H9 (cell line): ENCODE data around the gene SKAP1. TPM values are rescaled to one million over a fixed set of nuclear protein-coding genes. Genes with fewer than 3 reads are reported as not detected.

ENCODE experiments used
- DNase-seq: peaks from one replicate; pipeline ENCODE4 v3.0.0-alpha.2; 2017
- H2AFZ ChIP-seq: one replicate; pipeline ENCODE4 v1.6.1; 2013; ENCODE audit warnings: mild to moderate bottlenecking, low read length, control low read depth, moderate library complexity
- H2AK5ac ChIP-seq: 2 replicates; pipeline ENCODE4 v1.6.1; 2013; ENCODE audit warnings: low read length, control low read depth, mixed read lengths; ENCODE audit not compliant: insufficient read length
- H2BK120ac ChIP-seq: one replicate; pipeline ENCODE4 v1.6.1; 2013; ENCODE audit warnings: low read depth, mild to moderate bottlenecking, low read length, control low read depth, inconsistent platforms; ENCODE audit not compliant: poor library complexity, severe bottlenecking
- H2BK12ac ChIP-seq: 2 replicates; pipeline ENCODE4 v1.6.1; 2013; ENCODE audit warnings: low read length, control low read depth, mixed read lengths, low read depth; ENCODE audit not compliant: insufficient read length
- H2BK15ac ChIP-seq: 2 replicates; pipeline ENCODE4 v1.6.1; 2013; ENCODE audit warnings: low read depth, low read length, control low read depth
- H2BK20ac ChIP-seq: one replicate; pipeline ENCODE4 v1.6.1; 2013; ENCODE audit warnings: low read depth, mild to moderate bottlenecking, low read length, control low read depth, inconsistent platforms; ENCODE audit not compliant: poor library complexity, severe bottlenecking
- H2BK5ac ChIP-seq: 2 replicates; pipeline ENCODE4 v1.6.1; 2013; ENCODE audit warnings: low read length, control low read depth, mixed read lengths; ENCODE audit not compliant: insufficient read length
- H3K14ac ChIP-seq: 2 replicates; pipeline ENCODE4 v1.6.1; 2013; ENCODE audit warnings: low read length, control low read depth; ENCODE audit not compliant: insufficient read depth
- H3K18ac ChIP-seq: 2 replicates; pipeline ENCODE4 v1.6.1; 2013; ENCODE audit warnings: low read depth, mild to moderate bottlenecking, mixed read lengths, low read length, control low read depth; ENCODE audit not compliant: insufficient read length
- H3K23ac ChIP-seq: 2 replicates; pipeline ENCODE4 v1.6.1; 2013; ENCODE audit warnings: low read length, control low read depth, mixed read lengths, low read depth; ENCODE audit not compliant: insufficient read length
- H3K23me2 ChIP-seq: 2 replicates; pipeline ENCODE4 v1.6.1; 2013; ENCODE audit warnings: low read depth, mild to moderate bottlenecking, mixed read lengths, low read length, control low read depth; ENCODE audit not compliant: insufficient read length, poor library complexity, severe bottlenecking
- H3K27ac ChIP-seq: 2 replicates; pipeline ENCODE4 v1.5.1; 2013; ENCODE audit warnings: low read length, control low read depth, mixed read lengths, low read depth; ENCODE audit not compliant: insufficient read length
- H3K27me3 ChIP-seq: 2 replicates; pipeline ENCODE4 v1.6.1; 2013; ENCODE audit warnings: low read length, control low read depth, inconsistent platforms; ENCODE audit not compliant: insufficient read depth
- H3K4ac ChIP-seq: 2 replicates; pipeline ENCODE4 v1.6.1; 2013; ENCODE audit warnings: low read depth, mild to moderate bottlenecking, control low read depth, inconsistent platforms, low read length, moderate library complexity
- H3K4me1 ChIP-seq: 2 replicates; pipeline ENCODE4 v1.6.1; 2013; ENCODE audit warnings: low read length, control low read depth, inconsistent platforms; ENCODE audit not compliant: insufficient read depth
- H3K4me2 ChIP-seq: 2 replicates; pipeline ENCODE4 v1.6.1; 2013; ENCODE audit warnings: low read length, control low read depth, mixed read lengths; ENCODE audit not compliant: insufficient read length, insufficient read depth
- H3K56ac ChIP-seq: 2 replicates; pipeline ENCODE4 v1.6.1; 2013; ENCODE audit warnings: low read depth, mild to moderate bottlenecking, mixed read lengths, low read length, control low read depth; ENCODE audit not compliant: insufficient read length
- H3K79me1 ChIP-seq: 2 replicates; pipeline ENCODE4 v1.6.1; 2013; ENCODE audit warnings: low read depth, mild to moderate bottlenecking, moderate library complexity, low read length, control low read depth, inconsistent platforms; ENCODE audit not compliant: insufficient read depth, poor library complexity, severe bottlenecking
- H3K79me2 ChIP-seq: 2 replicates; pipeline ENCODE4 v1.6.1; 2013; ENCODE audit warnings: low read length, control low read depth, inconsistent platforms; ENCODE audit not compliant: insufficient read depth
- H3K9ac ChIP-seq: 2 replicates; pipeline ENCODE4 v1.6.1; 2013; ENCODE audit warnings: low read length, control low read depth, mixed read lengths; ENCODE audit not compliant: insufficient read length; ENCODE audit errors: extremely low read depth
- H3K9me3 ChIP-seq: one replicate; pipeline ENCODE4 v1.6.1; 2013; ENCODE audit warnings: low read depth, low read length, inconsistent platforms; ENCODE audit not compliant: control insufficient read depth
- H3T11ph ChIP-seq: one replicate; pipeline ENCODE4 v1.6.1; 2013; ENCODE audit warnings: mild to moderate bottlenecking, low read length, control low read depth, inconsistent platforms
- H4K20me1 ChIP-seq: one replicate; pipeline ENCODE4 v1.6.1; 2013; ENCODE audit not compliant: control insufficient read depth, insufficient read length, insufficient read depth
- H4K5ac ChIP-seq: 2 replicates; pipeline ENCODE4 v1.6.1; 2013; ENCODE audit warnings: low read depth, mild to moderate bottlenecking, mixed read lengths, low read length, control low read depth; ENCODE audit not compliant: insufficient read length
- H4K8ac ChIP-seq: replicated peaks from 2 replicates; pipeline ENCODE4 v1.6.1; 2013; ENCODE audit warnings: low read length, control low read depth, mixed read lengths, low read depth; ENCODE audit not compliant: insufficient read length
- H4K91ac ChIP-seq: 2 replicates; pipeline ENCODE4 v1.6.1; 2013; ENCODE audit warnings: low read depth, mild to moderate bottlenecking, moderate library complexity, mixed read lengths, low read length, control low read depth; ENCODE audit not compliant: insufficient read length
- H3K27ac Mint-ChIP-seq, 3 experiments: 2 replicates in 2 of 3; 3 replicates in 1 of 3; pipeline ENCODE4 v1.8.0; 2020 to 2021; ENCODE audit warnings: mixed read lengths in 3 of 3, mild to moderate bottlenecking in 1 of 3, moderate library complexity in 1 of 3
- H3K27me3 Mint-ChIP-seq: 2 replicates; pipeline ENCODE4 v1.8.0; 2021; ENCODE audit warnings: low read depth, mild to moderate bottlenecking, moderate library complexity, mixed read lengths
- H3K36me3 Mint-ChIP-seq, 3 experiments: 2 replicates in 2 of 3; 3 replicates in 1 of 3; pipeline ENCODE4 v1.8.0; 2020 to 2021; ENCODE audit warnings: low read depth in 3 of 3, mixed read lengths in 3 of 3; ENCODE audit not compliant: insufficient read depth in 1 of 3
- H3K4me1 Mint-ChIP-seq, 2 experiments: 2 replicates each; pipeline ENCODE4 v1.8.0; 2020; ENCODE audit warnings: mixed read lengths in 2 of 2
- H3K4me3 Mint-ChIP-seq, 2 experiments: 2 replicates in 1 of 2; 3 replicates in 1 of 2; pipeline ENCODE4 v1.8.0; 2020 to 2021; ENCODE audit warnings: mild to moderate bottlenecking in 2 of 2, mixed read lengths in 2 of 2, moderate library complexity in 1 of 2
- H3K9me3 Mint-ChIP-seq, 2 experiments: 2 replicates in 1 of 2; 3 replicates in 1 of 2; pipeline ENCODE4 v1.8.0; 2020; ENCODE audit warnings: mild to moderate bottlenecking in 2 of 2, mixed read lengths in 2 of 2, moderate library complexity in 1 of 2
- CTCF ChIP-seq: fragments of 200-600 bp; sonication (generic); conservative IDR thresholded peaks from 3 replicates; pipeline ENCODE4 v1.8.0; 2021; ENCODE audit warnings: antibody characterized with exemption, mild to moderate bottlenecking
- WGBS: extraction: QIAGEN DNeasy Blood & Tissue Kit; methylation state at CpG from one replicate; pipeline ENCODE4 v1.1.7; 2013; ENCODE audit warnings: missing lambda C conversion rate, low lambda C conversion rate, mixed read lengths; ENCODE audit not compliant: insufficient read length; ENCODE audit errors: extremely low coverage; 5-methylcytosine and 5-hydroxymethylcytosine counted together
- total RNA-seq: library from RNA; stranded (reverse); gene quantifications from 2 replicates; pipeline ENCODE4 v1.2.1, GENCODE V29; 2021

The SKAP1 gene
- total RNA-seq, 1 experiment from 2014 or later: not detected

GRCh38 chr17:48456589-48456988 lies 26.6 kb upstream of the SKAP1 start:
- no peak overlapping the region for H2BK20ac ChIP-seq

More at GRCh38 chr17:48456589-48456988, 26.6 kb upstream of the SKAP1 start:
- peak overlapping the region; percentile 44 for H3K4me2 ChIP-seq
- no peak overlapping the region for H4K5ac ChIP-seq
- H3K79me2 ChIP-seq: no peaks in the 10 kb centered on the region
- H3K4me1 Mint-ChIP-seq: peaks cover 15 to 17% of the 10 kb centered on the region in 2 experiments
- no peak overlapping the region for H3K23ac ChIP-seq
- no peaks in the 10 kb centered on the region; a peak in 1 of 7 replicates for H3K36me3 Mint-ChIP-seq
- no peak overlapping the region for H2BK120ac ChIP-seq
- H3K9me3 Mint-ChIP-seq: peaks cover 6 to 8% of the 10 kb centered on the region in 2 experiments; a peak in 4 of 5 replicates
- peak overlapping the region in 1 of 3 experiments; percentile 16; a peak in 1 of 7 replicates for H3K27ac Mint-ChIP-seq
- H2AFZ ChIP-seq: no peak overlapping the region
- H3K27me3 Mint-ChIP-seq: peaks cover 87% of the 10 kb centered on the region
- no peak overlapping the region for H3K4ac ChIP-seq
- no peak overlapping the region for H3K56ac ChIP-seq
- H4K8ac ChIP-seq: no peak overlapping the region
- H3K9ac ChIP-seq: no peak overlapping the region
- no peaks in the 10 kb centered on the region for H3K79me1 ChIP-seq
- no CpG with 5 or more reads among the region's 5 CpGs for WGBS
- H3K27me3 ChIP-seq: peaks cover 3% of the 10 kb centered on the region; the same call in 1 of the 2 replicates
- no peak overlapping the region for H2BK15ac ChIP-seq
- H4K91ac ChIP-seq: no peak overlapping the region
- peaks cover 3% of the 10 kb centered on the region; the same call in 1 of the 2 replicates for H3K4me1 ChIP-seq
- H4K20me1 ChIP-seq: no peaks in the 10 kb centered on the region
- H3K18ac ChIP-seq: no peak overlapping the region
- no peak for TF ChIP-seq CTCF
- no peak overlapping the region for H2BK5ac ChIP-seq
- H2AK5ac ChIP-seq: no peak overlapping the region
- peaks cover 5% of the 10 kb centered on the region for H3K23me2 ChIP-seq
- no peak overlapping the region for H3K27ac ChIP-seq
- H2BK12ac ChIP-seq: no peak overlapping the region
- H3K14ac ChIP-seq: no peak overlapping the region
- peak; percentile 62 for DNase-seq
- H3K4me3 Mint-ChIP-seq: peak overlapping the region; percentile 49 to 75; a peak in 4 of 5 replicates
- no peaks in the 10 kb centered on the region for H3K9me3 ChIP-seq
- H3T11ph ChIP-seq: no peak overlapping the region
